Measurements from ENCODE around the gene CBY3. TPM values are rescaled to one million over a fixed set of nuclear protein-coding genes. Genes with fewer than 3 reads are reported as not detected.

Gene CBY3
- not detected for total RNA-seq
- polyA plus RNA-seq (2013, experiment 1 of 2): not detected
- not detected for polyA plus RNA-seq (2013, experiment 2 of 2)
- long read RNA-seq, experiment 1: 0 reads
- long read RNA-seq, experiment 2, partial matches to known transcripts: 0 of 1 reads
- long read RNA-seq, experiment 2, other reads (novel, unspliced or antisense): 1 of 1 reads
- long read RNA-seq, experiment 3, partial matches to known transcripts: 0 of 1 reads
- long read RNA-seq, experiment 3, other reads (novel, unspliced or antisense): 1 of 1 reads
- long read RNA-seq, experiment 4: 0 reads

- Histone ChIP-seq H3K27ac (ENCODE audit: low read depth, low read length) (no peak within 1 kb of the TSS), H3K4me3 (ENCODE audit: low read length) (no peak within 1 kb of the TSS), H3K4me1 (ENCODE audit: control insufficient read depth, insufficient read depth, low read length) (peaks cover 3% of the 10 kb centered on the region), H3K27me3 (ENCODE audit: control insufficient read depth, insufficient read depth, low read length, poor library complexity, severe bottlenecking) (no peaks in the 10 kb centered on the region), H3K9ac (ENCODE audit: extremely low read depth, low read length, poor library complexity, severe bottlenecking) (no peak within 1 kb of the TSS), H3K36me3 (ENCODE audit: control insufficient read depth, insufficient read depth, low read length) (no peaks in the 10 kb centered on the region), H3K9me3 (ENCODE audit: control insufficient read depth, low read length) (no peaks in the 10 kb centered on the region)
- peaks cover 4% of the 10 kb centered on the region for H3K4me1 Mint-ChIP-seq
- no peak for DNase-seq
- H3K36me3 Mint-ChIP-seq (ENCODE audit: low read depth): peaks cover 10% of the 10 kb centered on the region
- no peak within 1 kb of the TSS for H3K27ac Mint-ChIP-seq
- 93 to 100% methylated on average over 1 to 5 of the region's 5 CpGs for WGBS, 2 experiments (ENCODE audit: insufficient coverage in 1 of 2, insufficient read length in 1 of 2)
- TF ChIP-seq, protein P1, sequence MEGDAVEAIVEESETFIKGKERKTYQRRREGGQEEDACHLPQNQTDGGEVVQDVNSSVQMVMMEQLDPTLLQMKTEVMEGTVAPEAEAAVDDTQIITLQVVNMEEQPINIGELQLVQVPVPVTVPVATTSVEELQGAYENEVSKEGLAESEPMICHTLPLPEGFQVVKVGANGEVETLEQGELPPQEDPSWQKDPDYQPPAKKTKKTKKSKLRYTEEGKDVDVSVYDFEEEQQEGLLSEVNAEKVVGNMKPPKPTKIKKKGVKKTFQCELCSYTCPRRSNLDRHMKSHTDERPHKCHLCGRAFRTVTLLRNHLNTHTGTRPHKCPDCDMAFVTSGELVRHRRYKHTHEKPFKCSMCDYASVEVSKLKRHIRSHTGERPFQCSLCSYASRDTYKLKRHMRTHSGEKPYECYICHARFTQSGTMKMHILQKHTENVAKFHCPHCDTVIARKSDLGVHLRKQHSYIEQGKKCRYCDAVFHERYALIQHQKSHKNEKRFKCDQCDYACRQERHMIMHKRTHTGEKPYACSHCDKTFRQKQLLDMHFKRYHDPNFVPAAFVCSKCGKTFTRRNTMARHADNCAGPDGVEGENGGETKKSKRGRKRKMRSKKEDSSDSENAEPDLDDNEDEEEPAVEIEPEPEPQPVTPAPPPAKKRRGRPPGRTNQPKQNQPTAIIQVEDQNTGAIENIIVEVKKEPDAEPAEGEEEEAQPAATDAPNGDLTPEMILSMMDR (conservative IDR thresholded peaks at IDR 0.05): no peak
- peaks cover 8% of the 10 kb centered on the region for H3K27me3 Mint-ChIP-seq (ENCODE audit: insufficient read depth)
- peaks cover 6% of the 10 kb centered on the region for H3K9me3 Mint-ChIP-seq
- H3K4me3 Mint-ChIP-seq: no peak within 1 kb of the TSS
These were observed at the start of gene CBY3 for GRCh38 chr5:179680780-179681401. CBY3 (minus strand) TSS chr5:179681034; CDS start chr5:179680918, 116 bp downstream.

GRCh38 chr5:179730356-179730755 is 49.5 kb upstream of the CBY3 start:
- H3K4me3 ChIP-seq (ENCODE audit: low read length): no peak overlapping the region
- H3K27ac Mint-ChIP-seq: no peak overlapping the region
- H3K9me3 Mint-ChIP-seq: no peaks in the 10 kb centered on the region
- no peaks in the 10 kb centered on the region for H3K9me3 ChIP-seq (ENCODE audit: control insufficient read depth, low read length)
- H3K27me3 ChIP-seq (ENCODE audit: control insufficient read depth, insufficient read depth, low read length, poor library complexity, severe bottlenecking): no peaks in the 10 kb centered on the region
- H3K36me3 ChIP-seq (ENCODE audit: control insufficient read depth, insufficient read depth, low read length): peaks cover 69% of the 10 kb centered on the region
- peaks cover 52% of the 10 kb centered on the region for H3K36me3 Mint-ChIP-seq (ENCODE audit: low read depth)
- WGBS, 2 experiments (ENCODE audit: insufficient coverage in 1 of 2, insufficient read length in 1 of 2): 87 to 90% methylated on average over 3 of the region's 3 CpGs
- H3K9ac ChIP-seq (ENCODE audit: extremely low read depth, low read length, poor library complexity, severe bottlenecking): no peak overlapping the region
- no peaks in the 10 kb centered on the region for H3K4me1 ChIP-seq (ENCODE audit: control insufficient read depth, insufficient read depth, low read length)
- DNase-seq: no peak
- no peaks in the 10 kb centered on the region for H3K27me3 Mint-ChIP-seq (ENCODE audit: insufficient read depth)
- H3K27ac ChIP-seq (ENCODE audit: low read depth, low read length): no peak overlapping the region
- H3K4me1 Mint-ChIP-seq: peaks cover 7% of the 10 kb centered on the region
- TF ChIP-seq, protein P1 (conservative IDR thresholded peaks at IDR 0.05): no peak
- no peak overlapping the region for H3K4me3 Mint-ChIP-seq

DNA sequence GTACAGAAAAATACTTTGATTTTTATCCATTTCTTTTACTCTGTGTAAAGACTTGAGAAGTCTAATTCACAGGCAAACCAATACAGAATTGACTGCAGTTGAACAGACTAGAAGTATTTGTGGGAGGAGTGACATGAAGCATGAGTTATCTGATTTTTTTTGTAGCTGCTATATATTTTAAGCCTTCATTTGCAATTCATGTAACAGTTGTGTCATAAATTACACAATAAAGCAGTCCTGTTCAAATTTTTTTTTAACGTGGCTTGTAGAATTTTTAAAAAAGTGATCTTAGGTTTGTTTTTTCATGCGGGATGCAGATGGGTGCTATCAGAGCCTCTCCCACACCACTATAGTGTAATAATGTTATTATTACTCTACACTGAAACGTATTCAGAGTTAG is 48.9 kb upstream of the CBY3 start:
- H3K27ac ChIP-seq (ENCODE audit: low read depth, low read length): no peak overlapping the region
- no peak overlapping the region for H3K4me3 ChIP-seq (ENCODE audit: low read length)
- no peaks in the 10 kb centered on the region for H3K27me3 ChIP-seq (ENCODE audit: control insufficient read depth, insufficient read depth, low read length, poor library complexity, severe bottlenecking)
- peaks cover 74% of the 10 kb centered on the region for H3K36me3 ChIP-seq (ENCODE audit: control insufficient read depth, insufficient read depth, low read length)
- no peak overlapping the region for H3K9ac ChIP-seq (ENCODE audit: extremely low read depth, low read length, poor library complexity, severe bottlenecking)
- TF ChIP-seq, protein P1 (conservative IDR thresholded peaks at IDR 0.05): no peak
- no peaks in the 10 kb centered on the region for H3K27me3 Mint-ChIP-seq (ENCODE audit: insufficient read depth)
- no peaks in the 10 kb centered on the region for H3K9me3 Mint-ChIP-seq
- no peak overlapping the region for H3K27ac Mint-ChIP-seq
- no peaks in the 10 kb centered on the region for H3K4me1 ChIP-seq (ENCODE audit: control insufficient read depth, insufficient read depth, low read length)
- H3K9me3 ChIP-seq (ENCODE audit: control insufficient read depth, low read length): no peaks in the 10 kb centered on the region
- H3K36me3 Mint-ChIP-seq (ENCODE audit: low read depth): peaks cover 56% of the 10 kb centered on the region
- H3K4me1 Mint-ChIP-seq: peaks cover 6% of the 10 kb centered on the region
- H3K4me3 Mint-ChIP-seq: no peak overlapping the region
- 100% methylated on average over 1 of the region's 3 CpGs; no CpG with 5 or more reads in 1 of the 2 experiments for WGBS, 2 experiments (ENCODE audit: insufficient coverage in 1 of 2, insufficient read length in 1 of 2)
- DNase-seq: no peak
